Kidney (tissue), 14 donors: ENCODE results near the gene TSHZ2. TPM values are rescaled to one million over a fixed set of nuclear protein-coding genes. Genes with fewer than 3 reads are reported as not detected.
A peak's percentile ranks its signal among the peaks of the same experiment; 100 is the strongest.

Source experiments
- DNase-seq, 5 donors: peaks; one replicate each; pipeline ENCODE4 v3.0.0-alpha.2; 2013 to 2020
- FAIRE-seq: peaks from 2 replicates; lab custom pipeline; 2012; peaks lifted over from hg19 to GRCh38; lab: Jason Lieb, UNC
- H3K27ac ChIP-seq, 2 donors: one replicate each; pipeline ENCODE4 v1.7.0; 2013; ENCODE audit warnings: low read depth in 2 of 2, low read length in 2 of 2, inconsistent platforms in 1 of 2
- H3K27me3 ChIP-seq: one replicate; pipeline ENCODE4 v1.7.1; 2013; ENCODE audit warnings: low read length, inconsistent platforms; ENCODE audit not compliant: control insufficient read depth, insufficient read depth
- H3K36me3 ChIP-seq, 3 donors: one replicate each; pipeline versions ENCODE4 v1.7.0 to v1.7.1; 2013; ENCODE audit warnings: low read length in 3 of 3, control low read depth in 1 of 3, inconsistent platforms in 1 of 3; ENCODE audit not compliant: insufficient read depth in 3 of 3, control insufficient read depth in 2 of 3
- H3K4me1 ChIP-seq, 3 donors: one replicate each; pipeline versions ENCODE4 v1.7.0 to v1.7.1; 2013; ENCODE audit warnings: low read length in 3 of 3, inconsistent platforms in 1 of 3, low read depth in 1 of 3; ENCODE audit not compliant: control insufficient read depth in 2 of 3, insufficient read depth in 2 of 3
- H3K4me3 ChIP-seq, 3 donors: one replicate each; pipeline versions ENCODE4 v1.7.0 to v1.8.1; 2013; ENCODE audit warnings: low read length in 3 of 3, control low read depth in 1 of 3, inconsistent platforms in 1 of 3
- H3K9ac ChIP-seq, 3 donors: one replicate each; pipeline versions ENCODE4 v1.7.0 to v1.7.1; 2013; ENCODE audit warnings: low read length in 3 of 3, control low read depth in 1 of 3, inconsistent platforms in 1 of 3
- H3K9me3 ChIP-seq, 3 donors: one replicate each; pipeline versions ENCODE4 v1.7.0 to v1.7.1; 2013; ENCODE audit warnings: low read length in 3 of 3, control low read depth in 1 of 3, inconsistent platforms in 1 of 3; ENCODE audit not compliant: control insufficient read depth in 2 of 3, insufficient read depth in 1 of 3
- CTCF ChIP-seq: IDR thresholded peaks from 3 replicates; pipeline ENCODE4 v1.5.1; 2012; ENCODE audit warnings: mild to moderate bottlenecking, moderate library complexity, borderline replicate concordance; ENCODE audit not compliant: insufficient read depth; ENCODE audit errors: extremely low read depth
- intact Hi-C: fragments of 100-400 bp; cut with DNase I; formaldehyde crosslinking; loops from one replicate; pipeline ENCODE4 v1.11.1; 2022
- polyA plus RNA-seq: library from polyadenylated mRNA; stranded (reverse); fragments of 350-450 nt; fragmentation: Illumina TruSeq; extraction: RNeasy Lipid Tissue Mini Kit (QIAGEN cat#74804); gene quantifications from one replicate; pipeline ENCODE4 v1.2.3, GENCODE V29; 2014; ENCODE audit warnings: low read depth, low replicate concordance; ENCODE audit not compliant: insufficient read depth
- total RNA-seq: library from RNA; stranded (reverse); fragmentation: NEBNext Ultra II Directional; extraction: Animal tissue kit (Norgen Biotek cat#: 25700); gene quantifications from one replicate; pipeline ENCODE4 v1.2.1, GENCODE V29; 2021
- donor health status: control.
- donor health status: control.
- donor health status: control.
- donor health status: control.
- donor health status: control.
- donor health status: DM: yes; HTN: yes; CAD: no.
- donor health status: Normal renal cell carcinoma (clear cell type).

TSHZ2 gene
- total and polyA plus RNA-seq, 2 donors from 2014 or later = 0.86 to 15.5 TPM

DNA sequence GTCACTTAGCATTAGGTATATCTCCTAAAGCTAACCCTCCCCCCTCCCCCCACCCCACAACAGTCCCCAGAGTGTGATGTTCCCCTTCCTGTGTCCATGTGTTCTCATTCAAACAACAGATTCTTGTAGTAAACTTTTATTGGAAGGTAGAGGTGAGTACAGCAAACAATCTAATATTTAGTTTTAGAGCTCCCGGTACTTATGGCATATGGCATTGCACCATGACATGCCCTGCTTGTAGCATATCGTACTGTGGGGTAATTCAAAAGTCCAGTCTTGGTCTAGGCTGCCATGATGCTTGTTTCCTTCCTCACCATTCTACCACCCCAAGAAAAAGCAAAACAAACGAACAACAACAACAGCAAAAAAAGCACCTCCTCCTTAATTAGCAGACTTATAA lies 332.0 kb downstream of the TSHZ2 start:
- Histone ChIP-seq H3K4me3 (no peak overlapping the region), H3K36me3 (no peaks in the 10 kb centered on the region), H3K9me3 (no peaks in the 10 kb centered on the region), H3K4me1 (no peaks in the 10 kb centered on the region), H3K27me3 (no peaks in the 10 kb centered on the region), H3K27ac (no peak overlapping the region), H3K9ac (no peak overlapping the region)
- no peak for FAIRE-seq
- intact Hi-C loops = no loop called here
- TF ChIP-seq CTCF = no peak
- no peak for DNase-seq

DNA sequence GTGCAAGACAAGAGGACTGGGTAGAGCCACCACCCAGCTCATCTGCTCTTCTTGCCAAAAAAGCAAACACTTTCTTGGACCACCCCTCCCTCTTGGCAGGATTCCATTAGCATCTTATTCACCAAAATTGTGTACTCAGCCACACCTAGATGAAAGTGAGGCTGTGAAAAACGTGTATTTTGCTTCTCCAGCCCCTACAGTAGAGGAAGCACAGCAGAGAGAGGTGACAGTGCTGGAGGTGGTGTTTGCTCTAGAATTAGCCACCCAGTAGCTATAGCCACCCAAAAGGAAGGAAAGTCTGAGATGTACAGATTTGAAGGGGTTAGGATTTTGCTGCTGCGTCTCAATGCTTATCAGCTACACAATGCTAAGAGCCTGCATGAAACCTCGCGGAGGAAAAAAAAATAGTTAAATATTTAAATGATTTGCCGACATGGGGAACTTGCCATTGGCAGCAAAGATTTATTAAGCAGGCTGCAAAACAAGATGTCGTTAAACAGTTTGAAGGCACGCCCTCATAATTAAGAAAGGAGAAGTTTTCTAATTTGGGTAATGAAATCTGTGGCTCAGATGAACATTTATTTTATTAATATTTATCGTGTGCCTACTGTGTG lies 334.1 kb downstream of the TSHZ2 start:
- intact Hi-C loops = no loop called here
- Histone ChIP-seq H3K9ac (no peak overlapping the region), H3K27me3 (no peaks in the 10 kb centered on the region), H3K4me3 (no peak overlapping the region), H3K9me3 (peaks cover 0 to 5% (median 4%) of the 10 kb centered on the region in 3 donors), H3K4me1 (no peaks in the 10 kb centered on the region), H3K27ac (no peak overlapping the region), H3K36me3 (no peaks in the 10 kb centered on the region)
- no peak for DNase-seq
- FAIRE-seq = no peak
- no peak for TF ChIP-seq CTCF

DNA sequence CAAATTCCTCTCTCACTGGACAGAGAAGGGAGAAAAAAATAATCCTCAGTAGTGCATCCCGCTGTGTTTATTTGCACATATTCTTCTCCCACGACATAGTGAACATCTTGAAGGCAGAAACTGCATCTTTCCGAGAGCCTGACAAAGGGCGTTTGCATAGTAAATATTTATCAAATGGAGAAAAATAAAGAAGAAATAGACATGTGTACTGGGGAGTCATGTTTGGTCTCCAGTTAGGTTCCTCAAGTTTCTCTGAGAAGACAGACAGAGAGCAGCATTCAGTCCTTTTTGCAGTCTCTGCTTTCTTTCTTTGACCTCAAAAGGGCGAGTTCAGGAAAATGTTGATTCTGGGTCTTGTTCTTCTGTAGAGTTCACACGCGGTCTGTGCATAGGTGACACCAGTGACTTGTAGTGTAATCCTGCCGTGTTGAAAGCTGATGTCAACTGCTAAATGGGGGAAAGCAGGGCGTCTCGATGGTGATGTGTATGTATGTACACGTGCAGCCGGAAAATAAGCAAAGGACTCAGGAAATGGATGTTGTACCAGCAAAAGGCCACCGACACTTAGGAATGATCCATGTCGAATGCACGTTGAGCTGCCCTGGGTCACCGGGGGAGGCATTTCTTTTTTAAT lies 335.9 kb downstream of the TSHZ2 start:
- no peak overlapping the region for H3K9ac ChIP-seq
- no peaks in the 10 kb centered on the region for H3K36me3 ChIP-seq
- H3K27ac ChIP-seq = no peak overlapping the region
- FAIRE-seq = no peak
- intact Hi-C loops = no loop called here
- H3K4me1 ChIP-seq = no peaks in the 10 kb centered on the region
- DNase-seq = peak in 3 of 5 donors; percentile 22 to 30 (median 25)
- H3K9me3 ChIP-seq = peaks cover 0 to 5% (median 4%) of the 10 kb centered on the region in 3 donors
- TF ChIP-seq CTCF = no peak
- H3K27me3 ChIP-seq = no peaks in the 10 kb centered on the region
- no peak overlapping the region for H3K4me3 ChIP-seq
